HG02943 (cell line): Measurements from ENCODE around the gene NBEA.

Experiments
- ATAC-seq: cut with Tn5 transposase; IDR thresholded peaks from one replicate; pipeline ENCODE4 v1.9.1; 2021; ENCODE audit warnings: mild to moderate bottlenecking, low read depth, moderate library complexity; ENCODE audit not compliant: unreplicated experiment

Gene NBEA

DNA sequence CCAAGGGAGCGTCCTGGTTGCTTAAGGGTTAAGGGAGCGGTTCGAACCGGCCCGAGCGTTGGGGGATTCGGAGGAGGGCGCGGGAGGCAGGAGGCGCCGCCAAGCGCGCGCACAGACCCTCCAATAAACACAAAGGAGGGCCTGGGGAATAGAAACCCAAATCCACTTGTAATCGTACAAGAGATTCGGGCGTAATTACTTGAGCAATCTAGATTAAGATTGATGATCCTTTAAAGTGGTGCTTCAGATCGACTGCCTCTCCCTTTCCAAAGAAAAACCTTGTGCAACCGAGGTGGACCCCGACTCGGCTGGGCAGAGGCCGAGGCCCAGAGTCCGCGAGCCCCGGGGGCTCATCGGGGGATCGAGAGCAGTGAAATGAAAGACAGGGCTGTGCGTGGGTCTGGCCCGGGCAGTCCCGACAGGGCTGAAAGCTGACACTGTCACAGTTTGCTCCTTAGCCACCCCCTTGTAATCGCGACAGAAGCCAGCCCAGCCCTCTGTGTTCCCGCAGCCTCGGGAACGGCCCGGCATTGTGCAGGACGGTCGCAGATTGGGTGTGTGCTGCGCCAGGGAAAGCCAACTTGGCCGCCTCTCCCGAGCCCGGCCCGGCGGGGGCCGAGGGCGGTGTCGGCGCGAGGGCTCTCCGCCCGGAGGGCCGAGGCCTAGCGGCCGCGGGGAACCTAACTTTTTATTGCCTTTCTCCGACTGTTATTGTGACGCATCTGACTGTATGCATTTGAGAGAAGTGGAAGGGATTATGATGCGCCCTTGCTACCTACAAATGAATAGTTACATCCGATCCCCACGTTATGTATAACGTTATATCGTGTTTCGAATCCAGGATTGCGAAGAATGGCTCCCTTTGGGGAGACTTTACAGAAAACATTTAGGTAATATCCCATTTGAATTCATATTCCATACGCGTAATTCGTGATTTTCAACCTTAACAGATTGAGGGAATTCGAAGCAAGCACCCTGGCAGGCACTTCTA, 528.9 kb downstream of the NBEA start:
- no peak for ATAC-seq

DNA sequence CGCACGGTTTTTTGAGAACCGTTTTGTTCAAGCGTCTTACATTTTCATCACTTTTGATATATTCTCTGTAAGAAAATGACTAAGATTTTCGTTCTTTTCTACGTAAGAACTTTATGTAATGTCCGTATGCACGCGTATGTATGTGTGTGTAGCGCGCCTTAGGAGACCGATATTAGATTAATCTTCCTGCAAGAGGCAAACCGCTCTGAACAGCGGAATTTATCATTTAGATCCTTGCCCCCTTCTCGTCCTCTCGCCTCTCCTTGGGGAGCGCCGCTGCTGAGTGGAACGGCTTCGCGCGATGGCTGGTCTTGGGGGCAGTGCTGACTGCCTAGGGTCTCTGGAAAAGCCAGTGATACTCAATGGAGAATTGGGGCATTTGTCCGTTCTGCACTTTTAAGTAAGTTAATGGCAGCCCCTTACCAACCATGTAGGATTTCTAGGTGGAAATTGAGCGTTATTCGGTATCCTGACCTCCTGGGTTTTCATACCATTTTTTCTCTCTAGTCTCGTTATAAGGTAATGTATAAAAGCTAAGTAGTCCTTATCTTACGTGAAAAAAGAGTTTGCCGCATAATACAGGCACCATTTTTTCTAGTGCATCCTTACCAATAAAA, 529.7 kb downstream of the NBEA start:
- no peak for ATAC-seq

DNA sequence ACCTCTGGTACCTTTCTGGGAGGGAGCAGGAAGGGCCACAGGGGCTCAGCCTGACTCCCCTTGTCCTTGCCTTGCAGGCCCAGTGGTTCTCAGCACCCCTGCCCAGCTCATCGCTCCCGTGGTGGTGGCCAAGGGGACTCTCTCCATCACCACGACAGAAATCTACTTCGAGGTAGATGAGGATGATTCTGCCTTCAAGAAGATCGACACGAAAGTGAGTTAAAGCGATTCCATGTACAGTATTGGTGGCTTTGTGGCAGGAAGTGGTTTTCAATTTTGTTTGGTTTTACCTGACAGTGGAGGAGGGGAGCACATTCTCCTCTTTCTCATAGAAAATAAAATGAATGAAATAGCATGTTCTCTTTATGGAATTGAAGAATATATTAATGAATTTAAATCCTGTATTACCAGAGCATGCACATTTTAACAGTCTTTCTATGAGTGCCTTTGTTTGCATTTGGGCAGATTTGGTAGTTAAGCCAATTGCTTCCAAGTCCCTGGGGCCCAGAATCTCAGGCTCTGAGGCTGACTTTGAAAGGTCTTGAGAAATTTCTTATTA, 530.3 kb downstream of the NBEA start:
- ATAC-seq: no peak

DNA sequence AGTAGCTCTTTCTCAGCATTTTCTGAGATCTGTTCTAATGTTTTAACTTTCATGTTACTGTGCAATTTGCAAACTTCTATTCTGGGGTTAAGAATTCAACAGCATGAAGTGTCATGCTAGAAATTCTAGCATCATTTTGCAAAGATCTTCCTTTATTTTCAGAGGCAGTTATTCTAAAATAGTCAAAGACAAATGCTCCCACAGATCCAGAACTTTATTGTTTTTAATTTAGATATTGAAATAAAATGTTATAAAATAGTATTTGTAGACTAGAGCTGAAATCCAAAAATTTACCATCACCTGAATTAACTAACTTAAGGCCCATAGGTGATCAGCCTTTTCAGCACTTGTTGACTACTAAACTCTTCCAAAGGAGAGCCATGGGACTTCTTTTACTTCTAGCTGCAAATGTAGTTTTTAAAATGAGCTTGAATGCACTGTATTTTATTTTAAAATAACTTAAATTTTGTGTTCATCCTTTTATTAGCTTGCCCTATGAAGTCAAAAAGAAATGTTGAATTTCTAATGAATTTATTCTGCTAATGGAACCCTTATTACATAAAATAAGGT, 531.2 kb downstream of the NBEA start:
- no peak for ATAC-seq

DNA sequence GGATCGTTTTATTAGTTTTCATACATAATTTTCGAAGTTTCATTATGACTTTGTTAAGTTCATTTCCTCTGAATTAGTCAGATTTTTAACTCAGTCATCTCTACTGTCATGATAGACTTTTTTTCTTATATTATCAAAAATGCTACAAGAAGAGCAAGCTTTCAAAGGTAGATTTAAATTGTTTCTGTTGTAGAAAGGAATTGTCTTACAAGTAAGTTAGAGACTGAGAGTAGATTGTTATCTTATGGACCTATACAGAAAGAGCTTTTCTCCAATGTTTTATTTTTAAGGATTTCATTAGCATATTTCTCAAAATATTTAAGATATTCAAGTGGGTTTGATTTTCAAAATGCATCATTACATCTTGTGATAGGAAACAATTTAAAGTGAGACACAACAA, 531.7 kb downstream of the NBEA start:
- no peak for ATAC-seq

DNA sequence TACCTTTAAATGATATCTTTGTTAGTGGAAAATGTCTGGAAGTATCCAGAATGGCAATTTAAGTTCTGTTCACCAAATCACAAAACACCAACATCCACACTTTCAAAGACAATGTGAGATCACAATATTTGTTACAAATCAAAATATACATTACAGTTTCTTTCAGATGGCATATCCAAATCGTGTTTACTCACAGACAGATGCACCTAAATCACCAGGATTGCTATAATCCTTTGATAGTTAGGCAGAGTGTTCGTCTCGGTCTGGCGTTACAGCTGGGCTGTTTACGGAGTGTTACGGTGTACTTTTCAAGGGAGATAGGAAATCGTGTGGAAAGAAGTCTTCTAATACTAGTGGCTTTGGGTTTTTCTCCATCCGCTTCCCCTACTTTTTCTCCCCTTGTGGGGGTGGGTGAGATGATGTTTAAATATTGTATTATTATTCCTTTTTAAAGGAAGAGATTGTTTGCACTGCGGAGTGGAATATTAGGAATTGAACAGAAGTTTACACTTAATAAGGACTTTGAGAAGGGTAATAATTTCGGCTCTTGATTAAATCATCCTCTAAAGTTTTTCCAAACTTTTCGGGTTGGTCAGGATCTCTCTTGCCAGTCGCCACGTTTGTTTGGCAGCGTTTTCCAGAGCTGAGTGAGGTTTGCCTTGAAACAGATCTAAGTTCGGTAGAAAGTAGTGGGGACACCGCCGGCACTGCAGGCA, 532.6 kb downstream of the NBEA start:
- no peak for ATAC-seq

DNA sequence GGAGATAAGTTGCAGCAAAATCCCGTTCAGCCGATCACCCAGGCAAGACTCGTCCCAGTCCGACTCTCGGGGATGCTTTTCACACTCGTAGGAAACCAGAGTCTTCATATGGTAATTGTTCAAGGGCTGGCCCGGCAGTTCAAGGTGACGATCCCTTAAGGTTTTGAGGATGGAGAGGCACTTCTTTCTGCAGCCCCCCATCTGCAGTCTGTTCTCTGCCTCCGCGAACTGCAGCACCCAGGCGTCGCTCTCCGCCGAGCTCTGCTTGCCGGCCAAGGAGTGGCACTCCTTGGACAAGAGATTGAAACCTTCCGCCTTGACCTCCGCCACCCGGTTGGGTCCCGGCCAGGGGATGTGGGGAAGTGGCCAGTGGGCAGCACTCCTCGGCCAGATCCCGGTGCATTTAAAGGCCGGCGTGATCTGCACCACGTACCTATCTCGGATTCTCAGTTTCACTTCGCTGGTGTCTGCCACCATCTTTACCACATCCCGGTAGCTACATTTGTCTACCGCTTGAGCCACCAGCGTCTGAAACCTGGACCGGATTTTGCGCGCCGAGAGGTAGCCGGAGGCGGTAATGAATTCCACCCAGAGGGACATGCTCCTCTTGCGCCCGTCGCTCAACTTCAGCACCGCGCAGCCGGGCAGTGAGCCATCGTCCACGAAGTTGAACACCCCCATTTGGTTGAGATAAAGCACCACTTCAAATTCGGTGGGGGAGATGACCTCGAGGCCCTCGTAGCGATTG, 533.3 kb downstream of the NBEA start:
- no peak for ATAC-seq

DNA sequence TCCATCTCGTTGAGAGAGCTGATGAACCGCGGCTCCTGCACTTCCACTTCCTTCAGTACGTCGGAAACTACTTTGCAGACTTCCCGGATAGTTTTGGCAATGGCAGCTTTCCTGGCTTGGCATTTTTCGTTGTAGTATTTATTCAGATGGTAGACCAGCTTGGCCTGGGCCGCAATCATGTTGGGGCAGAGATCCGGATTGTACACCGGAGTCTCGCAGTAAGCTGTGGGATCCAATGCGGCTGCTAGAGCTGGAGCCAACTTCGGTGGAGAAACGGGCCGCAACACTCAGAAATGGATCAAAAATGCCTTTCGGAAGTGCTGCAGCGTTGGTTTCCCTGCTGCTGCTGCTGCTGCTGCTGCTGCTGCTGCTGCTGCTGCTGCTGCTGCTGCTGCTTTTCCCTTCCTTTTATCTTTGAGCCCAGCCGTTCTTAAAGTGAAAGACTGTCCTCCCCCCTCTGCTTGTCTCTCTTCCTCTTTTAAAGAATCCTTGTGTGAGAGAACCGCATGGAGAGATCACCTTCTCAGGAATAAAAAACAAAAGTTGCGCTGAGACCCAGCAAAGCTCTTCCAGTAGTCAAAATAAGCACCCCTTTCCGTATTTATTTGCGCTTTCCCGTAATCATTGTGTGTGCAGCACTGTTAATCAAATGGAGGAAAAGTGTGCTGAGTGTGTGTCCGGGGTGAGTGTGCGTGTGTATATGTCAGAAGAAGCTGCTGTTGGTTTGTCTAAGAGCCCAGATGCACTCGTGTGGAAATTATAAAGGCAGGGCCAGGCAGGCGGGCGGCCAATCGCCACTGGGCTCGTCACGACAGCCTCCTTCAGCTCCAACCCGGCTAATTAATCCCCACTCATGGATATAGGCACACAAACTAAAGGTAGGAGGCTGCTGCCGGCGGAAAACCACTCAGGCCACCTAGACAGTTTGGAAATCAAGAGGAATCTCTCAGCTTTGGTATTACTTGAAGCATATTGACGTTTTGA, 534.2 kb downstream of the NBEA start, which contains the start of gene MAB21L1:
TSS of gene MAB21L1 (minus strand) at position 730 of the 984 bp plus-strand sequence. CDS start at position 179, 551 bp downstream.
- ATAC-seq: no peak

DNA sequence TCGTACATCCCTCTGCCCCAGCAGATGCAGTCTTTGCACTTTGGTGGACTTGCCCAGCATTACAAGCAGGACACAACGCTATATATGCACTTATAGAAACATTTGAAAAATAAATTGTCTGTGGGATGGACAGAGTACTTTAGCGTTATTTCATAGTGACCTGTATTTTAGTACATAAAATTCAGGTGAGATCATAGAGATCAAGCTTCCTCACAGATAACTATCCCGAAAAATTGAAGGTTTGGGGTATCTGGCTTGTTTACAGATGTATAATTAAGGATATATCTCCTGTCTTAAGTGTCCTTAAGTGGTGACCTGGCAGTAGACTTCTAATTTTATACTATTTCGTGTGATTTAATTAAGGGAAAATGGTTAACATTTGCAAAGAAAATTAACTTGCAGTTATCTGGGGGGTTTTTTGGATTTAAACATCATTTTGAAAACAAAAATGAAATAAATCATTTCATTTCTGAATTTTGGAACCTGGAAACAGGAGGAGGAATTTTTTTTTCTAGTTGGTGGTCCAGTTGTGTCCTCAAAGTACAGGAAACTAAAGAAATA, 535.4 kb downstream of the NBEA start:
- ATAC-seq: no peak

DNA sequence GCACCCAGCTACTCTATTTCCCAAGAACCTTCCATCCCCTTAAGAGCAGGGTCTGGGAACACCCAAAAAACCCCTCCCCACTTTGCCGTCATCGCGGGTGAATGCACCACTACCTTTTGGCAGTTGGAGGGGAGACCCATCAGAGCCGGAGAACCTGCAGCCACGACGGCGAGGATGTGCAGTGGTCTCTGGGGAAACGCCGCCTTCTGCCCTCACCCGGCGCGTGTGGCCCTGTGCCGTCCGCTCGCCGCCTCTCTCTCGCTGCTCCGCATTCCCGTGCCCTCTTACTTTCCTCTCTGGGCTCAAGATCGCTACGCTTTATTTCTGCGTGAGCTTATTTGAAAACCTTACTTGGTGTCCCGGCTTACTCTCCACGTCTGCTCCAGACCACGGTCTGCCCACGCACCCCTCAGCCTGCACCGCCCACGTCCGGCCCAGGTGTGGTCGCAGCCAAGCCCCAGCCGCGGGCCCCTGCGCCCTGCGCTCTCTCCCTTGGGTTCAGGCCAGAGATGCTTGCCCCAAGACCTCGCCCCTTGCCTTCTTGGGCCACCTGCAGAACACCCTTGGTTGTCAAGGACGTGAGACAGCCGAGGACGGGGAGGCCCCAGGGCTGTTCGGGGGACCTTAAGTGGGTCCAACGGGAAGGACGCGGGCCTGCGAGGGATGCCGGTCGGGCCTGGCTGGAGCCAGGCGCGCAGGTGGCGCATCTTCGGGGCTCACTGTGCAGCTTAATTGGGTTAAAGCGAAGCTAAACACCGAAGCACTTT, 536.4 kb downstream of the NBEA start:
- no peak for ATAC-seq

DNA sequence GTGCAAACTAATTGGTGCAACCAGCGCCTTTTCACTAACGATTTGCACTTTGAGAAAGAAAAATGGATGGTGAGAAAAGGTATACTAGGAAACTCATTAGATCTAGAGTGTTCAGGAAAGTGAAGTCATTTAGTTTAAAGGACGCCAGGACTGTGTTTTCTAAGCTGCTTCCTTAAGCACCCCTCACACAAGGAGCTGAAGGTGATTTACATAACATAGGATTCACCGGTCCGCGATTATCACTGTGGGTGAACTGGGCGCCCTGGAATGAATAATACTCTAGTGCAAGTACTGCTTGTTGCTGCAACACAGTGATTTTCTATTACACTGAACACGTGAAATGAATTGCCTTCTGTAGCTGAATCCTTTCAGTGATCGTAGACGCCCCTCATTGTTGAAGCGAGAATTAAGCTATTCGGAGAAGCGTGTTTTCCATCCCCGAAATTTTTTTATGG, 537.0 kb downstream of the NBEA start:
- no peak for ATAC-seq

DNA sequence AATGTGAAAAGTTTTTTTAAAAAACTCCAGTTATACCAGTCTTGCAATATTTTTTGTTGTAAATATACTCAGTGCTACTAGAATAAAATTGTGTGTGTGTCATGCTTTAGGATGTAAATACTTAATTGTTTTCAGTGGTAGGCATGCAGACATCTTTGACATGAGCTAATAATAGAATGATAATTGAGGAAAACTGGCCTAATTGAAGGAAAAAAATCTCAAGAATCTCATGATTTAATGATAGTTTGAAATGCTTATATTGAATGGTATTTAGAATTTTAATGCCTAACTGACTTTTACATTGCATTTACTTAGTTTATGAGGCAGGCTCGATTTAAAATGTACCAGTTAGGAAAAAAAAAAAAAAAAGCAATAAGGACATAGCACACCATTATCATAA, 537.6 kb downstream of the NBEA start:
- no peak for ATAC-seq

DNA sequence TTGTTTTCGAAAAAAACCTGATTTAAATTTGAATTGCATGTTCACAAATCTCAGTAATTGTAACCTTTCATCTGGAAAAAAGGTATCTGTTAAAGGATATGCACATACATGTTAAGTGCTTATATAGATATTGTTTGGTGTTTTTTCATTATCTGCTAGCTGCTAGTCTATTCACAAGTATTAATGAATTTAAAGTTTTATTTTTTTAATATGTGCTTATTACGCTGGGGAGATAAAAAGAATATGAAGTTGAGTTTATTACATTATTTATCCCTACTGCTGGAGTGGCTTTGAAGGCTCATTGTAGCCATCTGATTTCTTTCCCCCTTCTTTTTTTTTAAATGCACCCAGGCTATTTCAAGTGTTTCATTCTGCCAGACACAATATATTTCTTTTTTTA, 538.3 kb downstream of the NBEA start:
- no peak for ATAC-seq

DNA sequence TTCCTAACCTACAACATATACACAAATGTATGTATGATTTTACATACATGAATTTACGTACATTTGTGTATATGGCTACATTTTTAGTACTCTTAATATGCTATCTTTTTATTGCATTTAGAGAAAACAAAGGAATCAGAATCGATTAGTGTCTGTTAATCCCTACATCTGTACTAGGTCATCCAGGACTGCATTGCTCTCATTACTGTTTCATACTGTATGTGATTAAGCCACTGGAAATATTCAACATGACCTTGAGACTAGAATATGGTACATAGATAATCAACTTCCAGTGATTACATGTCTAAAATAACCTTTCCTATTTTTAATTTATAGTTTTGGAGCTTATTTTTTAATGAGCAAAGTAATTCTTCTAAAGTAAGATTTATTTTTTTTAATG, 539.7 kb downstream of the NBEA start:
- ATAC-seq: no peak

DNA sequence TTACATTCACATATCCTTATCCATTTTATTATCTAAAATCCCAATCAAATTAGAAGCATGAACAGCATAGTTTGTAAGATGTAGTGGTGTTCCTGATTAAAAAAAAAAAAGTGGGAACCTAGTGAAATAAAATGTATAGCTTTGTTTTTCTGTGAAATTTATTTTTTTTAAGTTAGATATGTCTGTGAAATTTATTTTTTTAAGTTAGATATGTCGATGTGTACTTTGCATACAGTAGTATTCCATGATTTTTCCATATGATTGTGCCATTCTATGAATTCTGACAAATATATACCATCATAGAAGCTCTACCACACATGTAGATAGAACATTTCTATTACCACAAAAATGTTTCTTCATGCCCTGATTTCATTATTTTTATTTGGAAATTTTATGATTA, 540.5 kb downstream of the NBEA start:
- ATAC-seq: no peak

DNA sequence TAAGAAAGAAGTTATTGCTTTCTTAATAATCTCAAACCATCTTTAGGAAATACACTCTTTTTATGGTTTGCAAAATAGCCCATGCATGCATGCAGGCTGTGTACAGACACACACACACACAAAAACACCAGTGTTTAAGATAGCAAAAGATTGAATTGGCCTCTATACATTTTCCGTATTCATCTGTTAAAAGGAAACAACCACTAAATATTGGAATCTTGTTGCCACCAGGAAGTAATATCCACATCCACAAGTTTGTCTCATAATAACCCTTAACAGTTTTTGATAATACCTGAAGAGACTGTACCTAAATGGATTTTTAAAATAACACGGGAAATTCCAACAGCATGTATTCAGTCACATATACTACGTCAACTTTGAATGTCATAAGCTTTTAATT, 541.7 kb downstream of the NBEA start:
- no peak for ATAC-seq

DNA sequence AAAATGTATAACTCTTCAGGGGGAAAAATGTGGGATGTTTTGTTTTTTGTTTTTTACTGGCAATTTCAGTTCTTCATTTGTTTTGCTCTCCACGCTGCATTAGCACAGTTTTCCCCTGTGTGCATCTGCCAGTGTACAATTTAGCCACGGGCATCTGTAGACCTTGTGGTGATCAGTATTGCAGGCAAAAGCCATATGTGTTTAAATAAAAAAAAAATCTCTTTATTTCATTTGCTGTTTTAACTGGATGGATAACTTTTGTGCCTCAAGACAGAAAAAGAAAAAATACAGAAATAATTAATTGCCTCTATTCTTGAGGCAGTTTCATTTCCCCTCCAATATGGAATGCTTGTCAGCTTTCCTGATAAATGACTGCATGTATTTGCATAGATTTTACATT, 542.3 kb downstream of the NBEA start:
- no peak for ATAC-seq

DNA sequence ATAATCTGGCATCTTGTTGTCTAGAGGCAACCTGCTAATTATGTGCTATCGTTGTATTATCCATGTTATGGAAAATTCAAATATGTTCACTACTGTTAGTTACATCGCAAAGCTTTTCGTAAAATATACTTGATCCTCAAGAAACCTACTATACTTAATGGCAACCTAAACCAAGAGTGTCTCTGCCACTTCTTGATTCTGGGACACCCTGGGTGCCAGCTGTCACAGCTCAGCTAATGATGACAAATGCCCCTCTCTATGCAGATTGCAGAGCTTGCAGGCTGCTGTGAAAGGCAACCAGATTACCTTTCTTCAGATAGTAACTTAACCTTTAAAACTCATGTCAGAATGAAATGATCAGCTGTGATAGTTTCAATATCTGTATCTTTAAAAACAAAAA, 543.4 kb downstream of the NBEA start:
- no peak for ATAC-seq
